Loucy (cell line): Measurements from ENCODE around the gene COL1A1.

ENCODE experiments used
- H2AFZ ChIP-seq: fragments of 200-600 bp; sonication (generic); 2 replicates; pipeline ENCODE4 v1.6.0; 2016; ENCODE audit warnings: antibody characterized with exemption, mild to moderate bottlenecking, low read length, moderate library complexity
- H3F3A ChIP-seq: fragments of 200-600 bp; 2 replicates; pipeline ENCODE4 v1.6.0; 2016; ENCODE audit warnings: antibody characterized with exemption, low read depth, mild to moderate bottlenecking
- H3K27me3 ChIP-seq: fragments of 200-600 bp; sonication (generic); 2 replicates; pipeline ENCODE4 v1.6.1; 2014; ENCODE audit warnings: low read length, mild to moderate bottlenecking; ENCODE audit not compliant: insufficient read depth, poor library complexity, severe bottlenecking
- H3K36me3 ChIP-seq: fragments of 200-600 bp; sonication (generic); 2 replicates; pipeline ENCODE4 v1.6.1; 2016; ENCODE audit warnings: low read length; ENCODE audit not compliant: insufficient read depth
- H3K4me1 ChIP-seq: fragments of 200-600 bp; sonication (generic); 2 replicates; pipeline ENCODE4 v1.5.1; 2014; ENCODE audit warnings: low read length, mild to moderate bottlenecking; ENCODE audit not compliant: insufficient read depth, poor library complexity, severe bottlenecking
- H3K4me2 ChIP-seq: fragments of 200-600 bp; sonication (generic); 2 replicates; pipeline ENCODE4 v1.6.0; 2014; ENCODE audit warnings: antibody characterized with exemption, low read length, low read depth, mild to moderate bottlenecking; ENCODE audit not compliant: poor library complexity, severe bottlenecking
- H3K4me3 ChIP-seq: fragments of 200-600 bp; sonication (generic); 2 replicates; pipeline ENCODE4 v1.5.1; 2014; ENCODE audit warnings: low read length, mild to moderate bottlenecking, mixed read lengths; ENCODE audit not compliant: poor library complexity, severe bottlenecking
- H3K79me2 ChIP-seq: fragments of 200-600 bp; sonication (generic); 2 replicates; pipeline ENCODE4 v1.6.1; 2014; ENCODE audit warnings: low read length; ENCODE audit not compliant: insufficient read depth
- H3K9ac ChIP-seq: fragments of 200-600 bp; sonication (generic); 2 replicates; pipeline ENCODE4 v1.6.0; 2014; ENCODE audit warnings: mild to moderate bottlenecking, low read depth, low read length, moderate library complexity; ENCODE audit not compliant: poor library complexity, severe bottlenecking
- H3K9me2 ChIP-seq: fragments of 200-600 bp; sonication (generic); replicated peaks from 2 replicates; pipeline ENCODE4 v1.6.1; 2016; ENCODE audit warnings: low read depth, low read length, mixed read lengths
- H3K9me3 ChIP-seq: fragments of 200-600 bp; sonication (generic); 2 replicates; pipeline ENCODE4 v1.6.1; 2014; ENCODE audit warnings: mild to moderate bottlenecking, antibody characterized with exemption, low read length, low read depth; ENCODE audit not compliant: insufficient read depth
- H4K20me1 ChIP-seq: fragments of 200-600 bp; sonication (generic); 2 replicates; pipeline ENCODE4 v1.6.0; 2014; ENCODE audit warnings: antibody characterized with exemption, low read length, mild to moderate bottlenecking; ENCODE audit not compliant: insufficient read depth, poor library complexity, severe bottlenecking
- EZH2phosphoT487 ChIP-seq: fragments of 200-600 bp; IDR thresholded peaks from 2 replicates; pipeline ENCODE4 v1.6.1; 2018; ENCODE audit warnings: antibody characterized with exemption, mild to moderate bottlenecking, moderate library complexity, borderline replicate concordance
- TF ChIP-seq, protein P1 (sequence below): fragments of 200-600 bp; sonication (generic); conservative IDR thresholded peaks from 2 replicates; pipeline ENCODE4 v1.5.1; 2014; ENCODE audit warnings: mild to moderate bottlenecking, antibody characterized with exemption, low read length

The COL1A1 gene

DNA sequence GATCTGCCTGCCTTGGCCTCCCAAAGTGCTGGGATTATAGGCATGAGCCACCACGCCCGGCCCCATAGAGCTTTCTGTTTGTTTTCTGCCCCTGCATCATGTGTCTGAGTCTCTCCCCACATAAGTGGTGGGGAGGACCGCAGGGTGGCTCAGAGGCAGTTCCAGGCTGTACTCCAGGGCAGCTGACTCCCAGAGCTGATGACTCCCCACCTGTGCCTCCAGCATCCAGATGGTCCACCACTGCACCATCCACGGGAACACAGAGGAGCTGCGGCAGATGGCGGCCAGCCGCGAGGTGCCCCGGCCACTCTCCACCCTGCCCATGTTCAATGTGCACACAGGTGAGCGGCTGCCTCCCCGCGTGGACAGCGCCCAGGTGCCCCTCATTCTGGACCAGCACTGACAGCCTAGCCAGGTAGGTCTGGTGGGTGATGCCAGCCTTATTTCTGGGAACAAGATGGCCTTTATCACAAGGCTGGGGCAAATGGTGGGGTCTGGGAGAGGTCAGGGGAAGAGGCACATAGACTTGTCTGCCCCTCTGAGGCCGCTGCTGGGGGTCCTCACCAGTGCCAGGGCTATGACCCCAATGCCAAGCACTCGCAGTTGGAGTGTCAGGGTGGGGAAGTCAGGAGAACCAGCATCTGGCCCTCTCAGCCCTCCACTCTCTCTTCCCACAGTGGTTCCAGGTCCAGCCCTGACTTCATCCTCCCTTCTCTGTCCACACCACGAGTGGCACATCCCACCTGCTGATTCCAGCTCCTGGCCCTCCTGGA lies 26.2 kb downstream of the COL1A1 start:
- Histone ChIP-seq H3K4me3 (no peak overlapping the region), H3K9me2 (no peaks in the 10 kb centered on the region), H3K27me3 (no peaks in the 10 kb centered on the region), H3K4me2 (no peak overlapping the region), H3K79me2 (no peaks in the 10 kb centered on the region), H2AFZ (no peak overlapping the region), H3K9me3 (no peaks in the 10 kb centered on the region), H3K36me3 (no peaks in the 10 kb centered on the region), H3F3A (no peaks in the 10 kb centered on the region), H3K4me1 (no peaks in the 10 kb centered on the region), H3K9ac (no peak overlapping the region), H4K20me1 (no peaks in the 10 kb centered on the region)
- TF ChIP-seq, protein P1, sequence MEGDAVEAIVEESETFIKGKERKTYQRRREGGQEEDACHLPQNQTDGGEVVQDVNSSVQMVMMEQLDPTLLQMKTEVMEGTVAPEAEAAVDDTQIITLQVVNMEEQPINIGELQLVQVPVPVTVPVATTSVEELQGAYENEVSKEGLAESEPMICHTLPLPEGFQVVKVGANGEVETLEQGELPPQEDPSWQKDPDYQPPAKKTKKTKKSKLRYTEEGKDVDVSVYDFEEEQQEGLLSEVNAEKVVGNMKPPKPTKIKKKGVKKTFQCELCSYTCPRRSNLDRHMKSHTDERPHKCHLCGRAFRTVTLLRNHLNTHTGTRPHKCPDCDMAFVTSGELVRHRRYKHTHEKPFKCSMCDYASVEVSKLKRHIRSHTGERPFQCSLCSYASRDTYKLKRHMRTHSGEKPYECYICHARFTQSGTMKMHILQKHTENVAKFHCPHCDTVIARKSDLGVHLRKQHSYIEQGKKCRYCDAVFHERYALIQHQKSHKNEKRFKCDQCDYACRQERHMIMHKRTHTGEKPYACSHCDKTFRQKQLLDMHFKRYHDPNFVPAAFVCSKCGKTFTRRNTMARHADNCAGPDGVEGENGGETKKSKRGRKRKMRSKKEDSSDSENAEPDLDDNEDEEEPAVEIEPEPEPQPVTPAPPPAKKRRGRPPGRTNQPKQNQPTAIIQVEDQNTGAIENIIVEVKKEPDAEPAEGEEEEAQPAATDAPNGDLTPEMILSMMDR: no peak
- no peak for TF ChIP-seq EZH2phosphoT487

GRCh38 chr17:50174444-50174843 lies 27.0 kb downstream of the COL1A1 start:
- H3K4me1 ChIP-seq: no peaks in the 10 kb centered on the region
- H3K4me2 ChIP-seq: no peak overlapping the region
- no peak overlapping the region for H3K4me3 ChIP-seq
- H3K9me3 ChIP-seq: no peaks in the 10 kb centered on the region
- no peaks in the 10 kb centered on the region for H4K20me1 ChIP-seq
- no peaks in the 10 kb centered on the region for H3K27me3 ChIP-seq
- H3K36me3 ChIP-seq: no peaks in the 10 kb centered on the region
- H3K9me2 ChIP-seq: no peaks in the 10 kb centered on the region
- TF ChIP-seq, protein P1: no peak
- no peak for TF ChIP-seq EZH2phosphoT487
- no peak overlapping the region for H2AFZ ChIP-seq
- H3K9ac ChIP-seq: no peak overlapping the region
- no peaks in the 10 kb centered on the region for H3K79me2 ChIP-seq
- H3F3A ChIP-seq: no peaks in the 10 kb centered on the region

- TF ChIP-seq EZH2phosphoT487: no peak
- TF ChIP-seq, protein P1: no peak
- Histone ChIP-seq H3K27me3 (no peaks in the 10 kb centered on the region), H3K79me2 (no peaks in the 10 kb centered on the region), H3K4me3 (no peak overlapping the region), H3K4me2 (no peak overlapping the region), H3K9me2 (no peaks in the 10 kb centered on the region), H3K36me3 (no peaks in the 10 kb centered on the region), H3K9ac (no peak overlapping the region), H3F3A (no peaks in the 10 kb centered on the region), H3K9me3 (no peaks in the 10 kb centered on the region), H3K4me1 (no peaks in the 10 kb centered on the region), H4K20me1 (no peaks in the 10 kb centered on the region), H2AFZ (no peak overlapping the region)
These were observed 28.0 kb downstream of the COL1A1 start for GRCh38 chr17:50173335-50173941.
